B cell (primary cell): ENCODE measurements around the gene DYNC1I1. TPM values are rescaled to one million over a fixed set of nuclear protein-coding genes. Genes with fewer than 3 reads are reported as not detected.

Source experiments
- ATAC-seq: fragments of 200-7000 bp; cut with Tn5 transposase; one replicate; pipeline ENCODE4 v1.10.0; 2021; ENCODE audit warnings: low read depth, mild to moderate bottlenecking, moderate number of reproducible peaks, moderate library complexity
- CTCF ChIA-PET: fragments of 350-600 bp; sonication (Branson Sonifier 250); formaldehyde crosslinking; loops from one replicate; lab custom pipeline; 2021; ENCODE audit warnings: antibody characterized with exemption, inconsistent platforms; lab: Charles Lee
- POLR2A ChIA-PET: fragments of 350-600 bp; sonication (Branson Sonifier 250); formaldehyde crosslinking; loops from one replicate; lab custom pipeline; 2021; ENCODE audit warnings: antibody characterized with exemption; lab: Charles Lee
- DNase-seq: peaks from one replicate; pipeline ENCODE4 v3.0.0; 2013
- H2AFZ ChIP-seq: 2 replicates; pipeline ENCODE4 v1.6.1; 2012; ENCODE audit warnings: mild to moderate bottlenecking, low read depth, low read length; ENCODE audit not compliant: insufficient read depth, poor library complexity, severe bottlenecking
- H3K27ac ChIP-seq, 2 donors: 1 replicate in 1 of 2; 2 replicates in 1 of 2; pipeline ENCODE4 v1.5.1; 2012 to 2013; ENCODE audit warnings: low read length in 2 of 2, mild to moderate bottlenecking in 2 of 2, moderate library complexity in 1 of 2
- H3K27me3 ChIP-seq, 4 experiments: fragments of 200-600 bp in 1 of 4; sonication (generic) in 1 of 4; replicated peaks in 1 of 4; 1 replicate in 2 of 4; 2 replicates in 2 of 4; pipeline versions ENCODE4 v1.6.1 to v1.7.0; 2013 to 2016; ENCODE audit warnings: low read length in 3 of 4, mild to moderate bottlenecking in 2 of 4, mixed read lengths in 1 of 4, moderate library complexity in 1 of 4; ENCODE audit not compliant: insufficient read depth in 4 of 4, control insufficient read depth in 3 of 4; ENCODE audit errors: control extremely low read depth in 1 of 4
- H3K36me3 ChIP-seq, 2 experiments: replicated peaks in 1 of 2; 1 replicate in 1 of 2; 2 replicates in 1 of 2; pipeline versions ENCODE4 v1.6.1 to v1.7.1; 2013; ENCODE audit warnings: low read length in 1 of 2; ENCODE audit not compliant: insufficient read depth in 2 of 2, control insufficient read depth in 1 of 2; ENCODE audit errors: control extremely low read depth in 1 of 2, extremely low read depth in 1 of 2
- H3K4me1 ChIP-seq, 2 donors: fragments of 200-600 bp in 1 of 2; sonication (generic) in 1 of 2; 1 replicate in 1 of 2; 2 replicates in 1 of 2; pipeline versions ENCODE4 v1.5.1 to v1.6.1; 2013 to 2017; ENCODE audit warnings: low read length in 2 of 2; ENCODE audit not compliant: control insufficient read depth in 2 of 2, insufficient read depth in 2 of 2
- H3K4me2 ChIP-seq: replicated peaks from 2 replicates; pipeline ENCODE3; 2012; ENCODE audit warnings: mild to moderate bottlenecking, low read depth, low read length; ENCODE audit not compliant: poor library complexity, severe bottlenecking
- H3K4me3 ChIP-seq, 5 experiments: fragments of 200-600 bp in 1 of 5; sonication (generic) in 1 of 5; 1 replicate in 3 of 5; 2 replicates in 2 of 5; pipeline versions ENCODE4 v1.5.1 to v1.7.0; 2011 to 2016; ENCODE audit warnings: low read length in 4 of 5, mild to moderate bottlenecking in 4 of 5, low read depth in 2 of 5, control low read depth in 1 of 5, moderate library complexity in 1 of 5; ENCODE audit not compliant: insufficient read depth in 1 of 5; ENCODE audit errors: control extremely low read depth in 1 of 5, extremely low read depth in 1 of 5
- H3K79me2 ChIP-seq: fragments of 200-600 bp; sonication (generic); one replicate; pipeline ENCODE4 v1.6.0; 2016; ENCODE audit warnings: low read length; ENCODE audit not compliant: control insufficient read depth, insufficient read depth
- H3K9ac ChIP-seq: fragments of 200-600 bp; sonication (generic); 2 replicates; pipeline ENCODE4 v1.6.1; 2017; ENCODE audit warnings: mild to moderate bottlenecking, low read length, moderate library complexity
- H3K9me3 ChIP-seq, 3 donors: one replicate each; pipeline versions ENCODE4 v1.6.1 to v1.7.1; 2013; ENCODE audit warnings: low read length in 2 of 3; ENCODE audit not compliant: control insufficient read depth in 2 of 3, insufficient read depth in 1 of 3; ENCODE audit errors: control extremely low read depth in 1 of 3
- H4K20me1 ChIP-seq: 2 replicates; pipeline ENCODE4 v1.6.0; 2012; ENCODE audit warnings: mild to moderate bottlenecking, low read length; ENCODE audit not compliant: insufficient read depth, control insufficient read depth, poor library complexity, severe bottlenecking
- H3K27ac Mint-ChIP-seq: one replicate; pipeline ENCODE4 v1.8.0; 2021; ENCODE audit warnings: mixed read lengths
- H3K27me3 Mint-ChIP-seq: one replicate; pipeline ENCODE4 v1.8.0; 2021; ENCODE audit warnings: mixed read lengths
- H3K4me1 Mint-ChIP-seq: one replicate; pipeline ENCODE4 v1.8.0; 2021; ENCODE audit warnings: mixed read lengths
- H3K4me3 Mint-ChIP-seq: one replicate; pipeline ENCODE4 v1.8.0; 2021; ENCODE audit warnings: mixed read lengths
- H3K9me3 Mint-ChIP-seq: one replicate; pipeline ENCODE4 v1.8.0; 2022; ENCODE audit warnings: mixed read lengths; ENCODE audit not compliant: insufficient read depth
- CTCF ChIP-seq: fragments of 200-600 bp; IDR thresholded peaks from one replicate; pipeline ENCODE4 v1.8.0; 2022; ENCODE audit warnings: antibody characterized with exemption, mild to moderate bottlenecking
- EZH2 ChIP-seq: IDR thresholded peaks from 2 replicates; pipeline ENCODE4 v1.6.1; 2012; ENCODE audit warnings: borderline replicate concordance, low read depth, mild to moderate bottlenecking, moderate library complexity, low read length; ENCODE audit not compliant: insufficient read depth, poor library complexity, severe bottlenecking
- whole genome bisulfite sequencing: methylation state at CpG from one replicate; pipeline ENCODE4 v1.1.5; 2013; ENCODE audit warnings: missing lambda C conversion rate; ENCODE audit not compliant: insufficient coverage; 5-methylcytosine and 5-hydroxymethylcytosine counted together
- intact Hi-C: fragments of 100-400 bp; cut with micrococcal nuclease; formaldehyde crosslinking; loops from one replicate; pipeline ENCODE4 v1.10.0; 2022
- polyA plus RNA-seq: library from polyadenylated mRNA; depleted of rRNA; stranded (reverse); fragments of >200 nt; gene quantifications from 2 replicates; pipeline ENCODE4 v1.2.3, GENCODE V29; 2012
- total RNA-seq, 2 donors: library from RNA; stranded (reverse); fragments of 120-200 nt in 1 of 2; gene quantifications; 1 replicate in 1 of 2; 2 replicates in 1 of 2; pipeline versions ENCODE4 v1.2.3 to v1.2.4, GENCODE V29; 2013 to 2022

DYNC1I1 gene
- total and polyA plus RNA-seq, 2 donors (not counting 1 experiment from before 2014, with no cell fraction given): not detected

DNA sequence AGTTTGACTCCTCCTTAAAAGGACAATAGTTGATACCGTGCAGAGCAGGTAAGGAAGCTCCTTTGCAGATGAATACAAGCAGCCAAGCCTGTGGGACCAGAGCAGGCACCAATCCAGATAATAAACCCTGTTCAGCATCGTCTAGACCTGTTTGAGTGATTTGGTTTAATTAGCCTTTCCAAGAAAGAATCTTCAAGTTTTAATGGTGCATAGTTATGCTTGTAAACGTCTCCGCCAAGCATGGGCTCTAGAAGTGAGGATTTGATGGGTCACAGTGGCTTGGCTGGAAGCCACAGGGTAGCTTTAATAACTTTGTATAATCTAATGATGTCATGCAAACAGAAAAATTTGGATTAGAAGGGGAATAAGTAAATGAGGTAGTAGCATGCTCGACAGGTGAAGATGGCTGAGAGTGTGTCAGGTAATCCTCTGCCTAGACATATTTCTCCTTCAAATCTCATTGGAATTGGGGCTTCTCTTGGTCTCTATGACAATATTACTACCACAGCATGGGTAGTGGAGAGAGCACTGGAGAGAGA is 188.4 kb downstream of the DYNC1I1 start:
- DNase-seq (no peak), ATAC-seq (no peak)
- ChIA-PET POLR2A (no interaction called here), CTCF (no interaction called here)
- Histone ChIP-seq H3K27me3 (no peaks in the 10 kb centered on the region), H3K4me1 (no peaks in the 10 kb centered on the region), H4K20me1 (no peaks in the 10 kb centered on the region), H3K4me3 (no peak overlapping the region), H3K79me2 (no peaks in the 10 kb centered on the region), H2AFZ (no peak overlapping the region), H3K9me3 (no peaks in the 10 kb centered on the region), H3K27ac (no peak overlapping the region), H3K9ac (no peak overlapping the region), H3K4me2 (no peak overlapping the region), H3K36me3 (no peaks in the 10 kb centered on the region)
- Mint-ChIP-seq H3K27ac (no peak overlapping the region), H3K4me3 (no peak overlapping the region), H3K27me3 (peaks cover 11% of the 10 kb centered on the region), H3K9me3 (no peaks in the 10 kb centered on the region), H3K4me1 (no peaks in the 10 kb centered on the region)
- TF ChIP-seq CTCF: no peak
- TF ChIP-seq EZH2: no peak
- 69% methylated on average over 4 of the region's 5 CpGs for WGBS
- intact Hi-C loops: no loop called here

- TF ChIP-seq CTCF (no peak), EZH2 (no peak)
- H3K4me2 ChIP-seq: no peak overlapping the region
- WGBS: 60% methylated on average over 1 of the region's 1 CpG
- DNase-seq: no peak
- Mint-ChIP-seq H3K27ac (no peak overlapping the region), H3K27me3 (peaks cover 14% of the 10 kb centered on the region), H3K4me3 (no peak overlapping the region), H3K4me1 (no peaks in the 10 kb centered on the region), H3K9me3 (no peaks in the 10 kb centered on the region)
- no peaks in the 10 kb centered on the region for H3K9me3 ChIP-seq
- ATAC-seq: no peak
- no peak overlapping the region for H2AFZ ChIP-seq
- no peak overlapping the region for H3K27ac ChIP-seq
- no peaks in the 10 kb centered on the region for H3K36me3 ChIP-seq
- H3K4me3 ChIP-seq: no peak overlapping the region
- H3K79me2 ChIP-seq: no peaks in the 10 kb centered on the region
- H4K20me1 ChIP-seq: no peaks in the 10 kb centered on the region
- CTCF ChIA-PET: no interaction called here
- intact Hi-C loops: no loop called here
- POLR2A ChIA-PET: no interaction called here
- no peaks in the 10 kb centered on the region for H3K27me3 ChIP-seq
- no peaks in the 10 kb centered on the region for H3K4me1 ChIP-seq
- H3K9ac ChIP-seq: no peak overlapping the region
Measured at GRCh38 chr7:95963446-95963990, 191.2 kb downstream of the DYNC1I1 start.
